Upper lobe of right lung (tissue), 1 donor: Measurements from ENCODE around the gene TSPEAR. TPM values are rescaled to one million over a fixed set of nuclear protein-coding genes. Genes with fewer than 3 reads are reported as not detected.

ENCODE experiments used
- ATAC-seq: fragments of 200-7000 bp; cut with Tn5 transposase; one replicate; pipeline ENCODE4 v1.9.1; 2020; ENCODE audit warnings: mild to moderate bottlenecking, moderate library complexity
- DNase-seq: peaks from one replicate; pipeline ENCODE4 v3.0.0-alpha.2; 2020
- H3K27ac ChIP-seq: fragments of 200-600 bp; one replicate; pipeline ENCODE4 v1.8.0; 2022
- H3K27me3 ChIP-seq: fragments of 200-600 bp; one replicate; pipeline ENCODE4 v1.8.0; 2022; ENCODE audit warnings: mild to moderate bottlenecking
- H3K36me3 ChIP-seq: fragments of 200-600 bp; one replicate; pipeline ENCODE4 v1.8.0; 2022
- H3K4me1 ChIP-seq: fragments of 200-600 bp; one replicate; pipeline ENCODE4 v1.8.0; 2022
- H3K4me3 ChIP-seq: fragments of 200-600 bp; one replicate; pipeline ENCODE4 v1.8.0; 2022; ENCODE audit warnings: mild to moderate bottlenecking
- H3K9me3 ChIP-seq: fragments of 200-600 bp; one replicate; pipeline ENCODE4 v1.8.0; 2022
- CTCF ChIP-seq: fragments of 200-600 bp; IDR thresholded peaks from one replicate; pipeline ENCODE4 v1.8.0; 2022; ENCODE audit warnings: antibody characterized with exemption
- intact Hi-C: fragments of 100-400 bp; cut with DNase I; formaldehyde crosslinking; loops from one replicate; pipeline ENCODE4 v1.11.0; 2022
- total RNA-seq: library from RNA; stranded (reverse); fragmentation: NEBNext Ultra II Directional; extraction: Animal tissue kit (Norgen Biotek cat#: 25700); gene quantifications from one replicate; pipeline ENCODE4 v1.2.1, GENCODE V29; 2021
- donor health status: DM: no; HTN: yes; CAD: no; lungs with severe emphysema.

Gene TSPEAR
- total RNA-seq, 1 donor from 2014 or later: 0.23 TPM

- no peak for DNase-seq
Measured at GRCh38 chr21:44462086-44462833, 249.1 kb downstream of the TSPEAR start.

GRCh38 chr21:44461464-44462001, 249.8 kb downstream of the TSPEAR start:
- ATAC-seq (peak; percentile 18), DNase-seq (no peak)
- H3K9me3 ChIP-seq: no peaks in the 10 kb centered on the region
- intact Hi-C loops: no loop called here
- no peaks in the 10 kb centered on the region for H3K36me3 ChIP-seq
- H3K27me3 ChIP-seq: no peaks in the 10 kb centered on the region
- H3K4me1 ChIP-seq: no peaks in the 10 kb centered on the region
- no peak overlapping the region for H3K4me3 ChIP-seq
- no peak overlapping the region for H3K27ac ChIP-seq
- peak; percentile 24 for TF ChIP-seq CTCF

More at GRCh38 chr21:44462086-44462833, 249.1 kb downstream of the TSPEAR start:
- H3K9me3 ChIP-seq: no peaks in the 10 kb centered on the region
- intact Hi-C loops: no loop called here
- H3K4me1 ChIP-seq: no peaks in the 10 kb centered on the region
- no peak for TF ChIP-seq CTCF
- no peak overlapping the region for H3K27ac ChIP-seq
- no peaks in the 10 kb centered on the region for H3K36me3 ChIP-seq
- no peaks in the 10 kb centered on the region for H3K27me3 ChIP-seq
- ATAC-seq: no peak
- H3K4me3 ChIP-seq: no peak overlapping the region

GRCh38 chr21:44461005-44461404, 250.4 kb downstream of the TSPEAR start:
- Histone ChIP-seq H3K9me3 (no peaks in the 10 kb centered on the region), H3K27me3 (no peaks in the 10 kb centered on the region), H3K4me3 (no peak overlapping the region), H3K4me1 (peaks cover 3% of the 10 kb centered on the region), H3K27ac (no peak overlapping the region), H3K36me3 (no peaks in the 10 kb centered on the region)
- ATAC-seq (no peak), DNase-seq (no peak)
- TF ChIP-seq CTCF: no peak
- intact Hi-C loops: no loop called here

GRCh38 chr21:44460441-44460755, 251.0 kb downstream of the TSPEAR start:
- DNase-seq: no peak
- no peak for ATAC-seq
- no peaks in the 10 kb centered on the region for H3K27me3 ChIP-seq
- H3K9me3 ChIP-seq: no peaks in the 10 kb centered on the region
- TF ChIP-seq CTCF: no peak
- intact Hi-C loops: no loop called here
- peaks cover 6% of the 10 kb centered on the region for H3K4me1 ChIP-seq
- H3K36me3 ChIP-seq: no peaks in the 10 kb centered on the region
- no peak overlapping the region for H3K4me3 ChIP-seq
- H3K27ac ChIP-seq: no peak overlapping the region

GRCh38 chr21:44459712-44460440, 251.5 kb downstream of the TSPEAR start:
- Histone ChIP-seq H3K36me3 (no peaks in the 10 kb centered on the region), H3K27ac (no peak overlapping the region), H3K9me3 (no peaks in the 10 kb centered on the region), H3K4me3 (no peak overlapping the region), H3K4me1 (peaks cover 6% of the 10 kb centered on the region), H3K27me3 (no peaks in the 10 kb centered on the region)
- DNase-seq: no peak
- no peak for ATAC-seq
- intact Hi-C loops: no loop called here
- no peak for TF ChIP-seq CTCF
